ENCODE measurements around the gene POLG. TPM values are rescaled to one million over a fixed set of nuclear protein-coding genes. Genes with fewer than 3 reads are reported as not detected.
"Not testable (repeated sequence)": the region's sequence is repeated elsewhere in the genome, so short reads cannot be mapped to it uniquely, and the experiment has no call there.

Gene POLG
- total and polyA plus RNA-seq, 5 experiments from 2014 or later, result 29.9 to 130 (median 54.5) TPM

DNA sequence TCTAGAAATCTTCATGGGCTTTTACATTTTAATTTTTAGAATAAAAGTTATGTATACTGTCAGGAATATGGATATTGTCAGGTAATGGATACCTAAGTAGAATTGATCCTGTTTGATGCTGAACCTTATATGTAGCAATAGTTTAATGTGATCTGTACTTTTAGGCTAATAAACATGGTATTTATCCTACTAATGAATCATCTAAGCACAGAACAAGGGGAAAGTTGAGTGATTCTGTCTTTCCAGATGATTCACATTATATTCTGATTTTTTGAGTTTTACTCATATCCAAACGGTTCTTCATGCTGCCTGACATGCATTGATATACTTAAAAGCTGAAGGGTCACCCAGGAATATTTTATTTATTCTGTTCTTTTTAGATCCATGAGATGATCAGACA lies 56.3 kb downstream of the POLG start:
- Mint-ChIP-seq H3K36me3 (peaks cover 0 to 22% (median 15%) of the 10 kb centered on the region in 3 donors), H3K27me3 (no peaks in the 10 kb centered on the region)

DNA sequence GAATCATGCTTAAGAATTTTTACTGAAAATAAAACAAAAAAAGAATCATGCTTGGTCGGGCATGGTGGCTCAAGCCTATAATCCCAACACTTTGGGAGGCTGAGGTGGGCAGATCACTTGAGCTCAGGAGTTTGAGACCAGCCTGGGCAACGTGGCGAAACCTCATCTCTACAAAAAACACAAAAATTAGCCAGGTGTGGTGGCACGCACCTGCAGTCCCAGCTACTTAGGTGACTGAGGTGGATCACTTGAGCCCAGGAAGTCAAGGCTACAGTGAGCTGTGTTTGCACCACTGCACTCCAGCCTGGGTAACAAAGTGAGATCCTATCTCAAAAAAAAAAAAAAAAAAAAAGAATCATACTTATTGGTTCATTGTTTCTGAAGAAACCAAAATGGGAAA lies 57.3 kb downstream of the POLG start:
- DNase-seq, H3K27ac Mint-ChIP-seq, H3K4me1 Mint-ChIP-seq, H3K27me3 Mint-ChIP-seq, H3K9me3 Mint-ChIP-seq, POLR2A ChIA-PET, H3K4me3 Mint-ChIP-seq, ATAC-seq: not testable (repeated sequence)
- peaks cover 0 to 22% (median 15%) of the 10 kb centered on the region in 3 donors for H3K36me3 Mint-ChIP-seq

More for the DNA sequence above, 56.3 kb downstream of the POLG start:
- H3K27ac Mint-ChIP-seq, result no peak overlapping the region
- H3K4me3 Mint-ChIP-seq, result no peak overlapping the region
- no peaks in the 10 kb centered on the region for H3K9me3 Mint-ChIP-seq
- H3K4me1 Mint-ChIP-seq, result no peaks in the 10 kb centered on the region
- DNase-seq (no peak), ATAC-seq (no peak)
- POLR2A ChIA-PET, result no interaction called here

Small RNA genes within 50 kb of the gene (microRNA-seq; reads per million reads assigned to microRNA genes)
- gene MIR6766 (ENCODE audit: borderline microRNAs expressed) (not detected), gene MIR9-3 (ENCODE audit: borderline microRNAs expressed) (not detected)

Other genes starting within 250 kb of the POLG start
- 10 to 100 TPM; 47.6 to 49.9 TPM for gene ABHD2, start 246.4 kb downstream of the POLG start, total RNA-seq
- 10 to 100 TPM; 14.0 to 17.1 (median 15.0) TPM for gene ABHD2, start 246.4 kb downstream of the POLG start, polyA plus RNA-seq
- not detected for gene RLBP1, start 113.2 kb downstream of the POLG start, total RNA-seq
- gene RLBP1, start 113.2 kb downstream of the POLG start, polyA plus RNA-seq, result not detected
- 1 to 10 TPM; 8.5 to 9.4 TPM for gene FANCI, start 90.8 kb downstream of the POLG start, total RNA-seq
- 1 to 10 TPM; 3.1 to 4.9 (median 4.4) TPM for gene FANCI, start 90.8 kb downstream of the POLG start, polyA plus RNA-seq
- not detected for gene RHCG, start 161.8 kb upstream of the POLG start, total RNA-seq
- not detected for gene RHCG, start 161.8 kb upstream of the POLG start, polyA plus RNA-seq
- gene TICRR, start 240.6 kb upstream of the POLG start, total RNA-seq, result under 1 TPM; 0.05 to 0.16 TPM
- gene TICRR, start 240.6 kb upstream of the POLG start, polyA plus RNA-seq, result not detected

Data from naive thymus-derived CD8-positive, alpha-beta T cell (primary cell).